ENCODE measurements around the gene RPL22.

RPL22 gene

GRCh38 chr1:6200188-6200809 lies 904 bp upstream of the RPL22 start:
- DNase-seq: no peak

DNA sequence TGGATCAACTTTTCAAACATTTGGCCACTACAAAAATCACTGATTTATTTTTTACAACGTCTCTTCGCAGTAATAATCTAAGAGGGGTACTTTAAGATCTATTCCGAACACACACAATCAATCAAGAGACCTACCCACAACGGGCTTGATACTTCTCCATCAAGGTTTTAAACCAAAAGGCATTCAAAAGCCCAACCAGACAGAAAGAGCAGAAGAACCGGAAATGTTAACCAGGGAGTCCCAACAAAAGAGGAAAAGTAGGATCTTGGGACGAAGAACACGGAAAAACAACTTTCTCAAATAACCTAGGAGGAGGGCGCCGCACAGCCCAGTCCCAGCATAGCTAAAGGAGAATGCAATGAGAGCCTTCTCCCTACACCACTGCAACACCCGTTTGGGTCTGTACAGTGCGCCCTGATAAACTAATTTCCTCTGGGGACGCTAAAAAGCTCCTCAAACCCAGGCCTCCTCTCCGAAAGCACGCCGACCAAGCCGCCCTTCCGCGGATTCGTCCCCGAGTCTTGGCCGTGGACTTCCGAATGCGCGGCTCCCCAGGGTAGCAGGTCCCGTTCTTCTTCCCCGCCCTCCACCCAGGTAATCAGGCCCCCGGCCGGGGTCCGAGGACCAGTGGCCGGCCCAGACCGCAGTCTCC lies 623 bp downstream of the RPL22 start:
- DNase-seq: no peak

DNA sequence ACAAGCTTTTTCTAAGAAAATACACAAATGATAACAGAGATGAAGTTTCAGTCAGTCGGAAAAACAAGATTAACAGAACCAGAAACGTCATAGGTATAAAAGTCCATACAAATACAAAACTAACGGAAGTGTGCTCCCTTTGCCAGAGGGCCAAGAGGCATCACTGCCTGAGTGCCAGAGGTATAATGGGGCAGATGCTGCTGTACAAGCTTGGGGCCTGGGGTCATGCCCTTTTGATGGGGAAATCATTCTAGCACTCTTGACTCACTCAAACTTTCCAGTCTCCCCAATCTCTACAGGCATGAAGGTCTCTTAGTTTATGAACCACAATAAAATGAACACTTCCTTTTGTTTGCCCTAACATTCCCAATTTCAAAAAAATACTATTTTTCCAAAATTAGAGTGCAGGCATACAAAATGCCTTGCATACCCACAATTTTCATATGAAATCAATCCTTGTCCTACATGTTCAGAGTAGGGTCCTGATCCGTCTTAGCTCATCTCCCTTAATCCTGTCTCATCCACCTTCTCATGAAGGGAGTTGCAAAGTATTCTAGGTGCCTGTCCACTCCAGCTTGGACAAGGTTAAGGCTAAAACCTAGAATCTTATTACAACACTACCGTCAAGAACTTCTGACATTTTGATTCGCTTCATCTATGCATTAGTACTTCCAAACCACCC lies 1.5 kb downstream of the RPL22 start:
- no peak for DNase-seq

DNA sequence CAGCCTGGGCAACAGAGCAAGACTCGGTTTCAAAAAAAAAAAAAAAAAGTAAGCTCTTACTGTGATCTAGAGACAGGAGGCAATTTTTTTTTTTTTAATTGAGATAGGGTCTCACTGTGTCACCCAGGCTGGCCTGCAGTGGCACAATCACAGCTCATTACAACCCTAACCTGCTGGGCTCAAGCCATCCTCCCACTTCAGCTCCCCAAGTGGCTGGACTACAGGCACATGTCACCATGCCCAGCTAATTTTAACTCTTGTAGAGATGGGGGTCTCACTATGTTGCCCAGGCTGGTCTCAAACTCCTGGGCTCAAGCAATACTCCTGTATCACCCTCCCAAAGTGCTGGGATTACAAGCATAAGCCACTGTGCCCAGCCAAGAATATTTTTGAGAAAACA lies 7.4 kb downstream of the RPL22 start:
- DNase-seq: no peak

GRCh38 chr1:6188466-6188865 lies 10.9 kb downstream of the RPL22 start:
- no peak for DNase-seq

- no peak for DNase-seq
These were observed 13.6 kb downstream of the RPL22 start for GRCh38 chr1:6185635-6186382.

GRCh38 chr1:6185151-6185550 lies 14.2 kb downstream of the RPL22 start:
- DNase-seq: no peak

- no peak for DNase-seq
These were observed 15.2 kb downstream of the RPL22 start for GRCh38 chr1:6184083-6184783.

DNA sequence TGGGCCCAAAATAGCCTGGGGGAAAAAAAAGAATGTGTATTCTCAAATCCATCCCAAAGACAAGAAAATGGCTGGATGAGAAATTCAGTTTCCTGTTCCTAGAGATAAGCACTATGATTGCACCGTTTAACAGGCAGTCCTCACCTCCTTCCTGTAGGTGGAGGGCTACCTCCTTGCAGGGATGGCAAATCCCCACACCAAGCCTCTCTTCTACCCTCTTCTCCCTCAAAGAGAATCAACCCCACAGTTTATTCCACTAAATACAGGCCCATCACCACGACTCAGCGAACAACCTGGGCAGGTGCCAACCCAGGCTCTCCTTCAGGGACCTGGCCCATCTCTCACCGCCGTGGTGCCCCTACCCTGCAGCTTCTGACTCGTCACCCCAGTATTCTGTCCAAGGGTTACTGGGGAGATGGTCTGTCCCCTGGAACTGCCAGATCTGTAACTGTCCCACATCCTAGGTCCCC lies 15.8 kb downstream of the RPL22 start:
- DNase-seq: no peak

DNA sequence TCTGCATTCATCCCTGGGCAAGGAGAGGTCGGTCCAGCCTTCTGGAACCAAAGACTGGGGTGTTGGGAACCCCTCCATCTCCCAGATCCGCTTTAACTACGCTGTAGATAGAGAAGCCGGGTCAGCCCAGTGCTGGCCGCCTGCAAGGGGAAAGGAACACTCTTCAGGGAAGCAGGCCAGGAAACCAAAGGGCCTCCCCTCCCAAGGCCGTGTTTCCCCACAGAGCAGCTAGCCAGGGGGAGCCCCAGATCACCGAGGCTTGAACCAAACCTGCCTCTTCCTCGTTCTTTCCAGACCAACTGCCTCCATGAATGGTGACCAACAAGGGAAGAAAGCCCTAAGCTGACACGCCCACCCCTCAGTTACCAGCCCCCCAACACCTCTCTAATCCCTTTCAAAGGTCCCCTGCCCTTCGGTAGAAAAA lies 18.0 kb downstream of the RPL22 start:
- DNase-seq: no peak

- DNase-seq: no peak
These were observed 18.6 kb downstream of the RPL22 start for GRCh38 chr1:6180707-6181311.

DNA sequence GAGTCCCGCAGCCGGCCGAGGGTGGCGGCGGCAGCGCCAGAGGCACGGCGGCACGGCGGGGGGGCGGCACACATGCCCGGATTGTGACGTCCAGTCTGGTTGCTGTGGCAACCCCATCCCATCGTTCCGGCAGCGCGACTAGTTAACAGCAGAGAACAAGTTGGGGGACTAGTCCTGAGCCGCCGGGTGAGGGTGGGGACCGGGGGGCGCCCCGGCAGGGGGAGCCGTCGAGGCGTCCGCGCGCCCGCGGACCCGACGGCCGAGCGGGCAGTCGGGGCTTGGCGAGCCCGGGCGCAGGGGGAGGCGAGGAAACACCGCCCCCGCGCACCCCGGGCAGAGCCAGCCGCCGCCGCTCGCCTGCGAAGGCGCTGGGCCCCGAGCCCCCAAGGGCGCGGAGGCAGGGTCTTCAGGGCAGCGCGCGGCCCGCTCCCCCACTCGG lies 19.1 kb downstream of the RPL22 start, which contains the start of gene CHD5:
TSS of gene CHD5 (minus strand) at position 54 of the 439 bp plus-strand sequence. CDS start 298 bp downstream, outside the sequence.
- no peak for DNase-seq

GRCh38 chr1:6179564-6180175 lies 19.7 kb downstream of the RPL22 start:
- no peak for DNase-seq

DNA sequence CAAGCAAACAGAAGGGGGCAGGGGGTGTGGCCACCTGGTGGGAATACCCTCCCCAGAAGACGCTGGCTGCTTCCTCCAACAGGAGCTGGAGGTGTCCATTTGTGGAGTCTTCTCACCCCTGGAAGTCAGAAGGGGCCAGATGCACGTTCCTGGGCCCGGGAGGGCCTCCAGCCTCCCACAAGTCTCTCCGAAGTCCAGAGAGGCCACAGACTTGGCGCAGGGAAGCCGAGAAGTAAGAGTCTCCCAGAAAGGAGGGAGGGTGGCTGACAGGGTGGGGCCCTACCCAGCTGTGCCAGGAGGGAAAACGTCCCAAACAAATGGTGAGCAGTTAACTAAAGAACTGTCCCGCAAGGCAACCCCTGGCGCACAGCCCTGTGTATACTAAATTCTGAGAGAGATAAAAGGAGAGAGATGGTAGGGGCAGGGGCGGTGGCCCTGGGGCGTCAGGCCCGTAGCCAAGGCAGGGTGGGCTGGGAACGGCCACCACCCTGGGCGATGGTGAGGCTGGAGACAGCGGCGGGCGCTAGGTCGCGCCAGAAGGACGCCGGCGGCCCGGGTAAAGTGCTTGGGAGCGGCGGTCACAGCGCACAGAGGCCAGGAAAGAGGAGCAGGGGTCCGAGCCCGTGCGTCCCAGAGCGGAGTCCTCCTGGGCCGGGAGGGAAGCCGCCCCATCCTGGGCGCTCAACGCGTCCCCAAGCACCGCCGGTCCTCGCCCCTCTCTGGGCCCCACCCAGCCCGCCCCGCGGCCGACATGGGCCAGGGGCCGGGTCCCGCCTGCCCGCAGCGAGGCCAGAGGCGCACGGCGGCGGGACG lies 20.4 kb downstream of the RPL22 start:
- no peak for DNase-seq

DNA sequence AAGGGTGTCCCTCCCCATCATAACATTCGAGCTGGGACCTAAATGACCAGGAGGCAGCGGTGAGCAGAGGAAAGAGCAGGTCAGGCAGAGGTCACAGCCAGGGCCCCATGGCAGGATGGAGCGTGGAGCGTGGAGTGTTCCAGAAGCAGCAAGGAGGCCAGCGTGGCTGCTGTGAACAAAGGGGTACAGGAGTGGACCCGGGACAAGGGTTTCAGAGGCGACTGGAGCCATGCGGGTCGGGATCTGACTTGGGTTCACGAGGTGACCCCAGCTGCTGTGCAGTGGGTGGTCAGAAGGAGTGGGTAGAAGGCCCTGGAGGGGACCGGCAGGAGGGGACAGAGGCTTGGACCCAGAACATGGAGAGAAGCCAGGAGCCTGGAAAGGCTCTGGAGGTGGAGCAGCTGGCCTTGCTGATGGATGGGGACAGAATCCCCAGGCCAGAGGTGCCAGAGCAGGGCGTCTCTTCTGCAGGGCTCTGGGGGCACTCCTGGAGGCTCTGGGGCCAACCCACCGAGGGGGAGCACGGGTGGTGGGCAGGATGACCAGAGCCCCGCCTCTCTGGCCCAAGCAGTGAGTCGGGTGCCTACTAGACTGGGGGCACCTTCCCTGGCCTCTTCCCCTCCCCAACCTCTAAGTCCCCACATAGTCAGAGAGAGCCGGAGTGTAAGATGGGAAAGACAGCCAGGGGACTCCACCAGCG lies 21.6 kb downstream of the RPL22 start:
- DNase-seq: no peak

DNA sequence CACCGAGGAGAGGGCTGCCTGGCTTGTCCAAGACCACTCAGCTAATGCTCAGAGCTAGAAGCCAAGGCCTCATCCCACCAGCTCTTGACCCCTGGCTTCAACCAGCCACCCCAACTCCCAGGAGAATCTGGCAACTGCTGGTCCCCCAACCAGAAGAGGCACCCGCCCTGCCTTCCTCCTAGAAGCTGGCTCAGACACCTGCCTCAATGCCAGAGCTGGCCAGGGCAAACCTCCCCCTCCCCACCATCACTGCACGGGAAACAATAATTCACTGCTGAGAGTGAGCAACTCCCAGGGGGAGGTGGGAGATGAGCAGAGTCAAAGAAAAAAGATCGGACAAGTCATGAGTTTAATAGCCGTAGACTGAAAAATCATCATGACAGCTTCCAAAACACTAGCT lies 22.6 kb downstream of the RPL22 start:
- no peak for DNase-seq

DNA sequence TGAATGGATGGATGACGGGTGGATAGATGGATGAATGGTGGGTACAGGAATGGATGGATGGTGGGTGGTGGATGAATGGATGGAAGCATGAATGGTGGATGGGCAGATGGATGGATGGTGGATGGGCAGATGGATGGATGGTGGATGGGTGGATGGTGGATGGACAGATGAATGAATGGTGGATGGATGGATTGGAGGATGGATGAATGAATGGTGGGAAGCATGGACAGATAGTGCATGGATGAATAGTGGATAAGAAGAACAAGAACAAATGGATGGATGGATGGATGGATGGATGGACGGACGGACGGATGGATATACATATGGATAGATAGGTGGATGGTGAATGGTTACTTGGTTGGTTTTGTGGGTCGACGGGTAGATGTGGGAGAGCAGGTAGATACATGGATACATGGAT lies 24.0 kb downstream of the RPL22 start:
- DNase-seq: no peak

DNA sequence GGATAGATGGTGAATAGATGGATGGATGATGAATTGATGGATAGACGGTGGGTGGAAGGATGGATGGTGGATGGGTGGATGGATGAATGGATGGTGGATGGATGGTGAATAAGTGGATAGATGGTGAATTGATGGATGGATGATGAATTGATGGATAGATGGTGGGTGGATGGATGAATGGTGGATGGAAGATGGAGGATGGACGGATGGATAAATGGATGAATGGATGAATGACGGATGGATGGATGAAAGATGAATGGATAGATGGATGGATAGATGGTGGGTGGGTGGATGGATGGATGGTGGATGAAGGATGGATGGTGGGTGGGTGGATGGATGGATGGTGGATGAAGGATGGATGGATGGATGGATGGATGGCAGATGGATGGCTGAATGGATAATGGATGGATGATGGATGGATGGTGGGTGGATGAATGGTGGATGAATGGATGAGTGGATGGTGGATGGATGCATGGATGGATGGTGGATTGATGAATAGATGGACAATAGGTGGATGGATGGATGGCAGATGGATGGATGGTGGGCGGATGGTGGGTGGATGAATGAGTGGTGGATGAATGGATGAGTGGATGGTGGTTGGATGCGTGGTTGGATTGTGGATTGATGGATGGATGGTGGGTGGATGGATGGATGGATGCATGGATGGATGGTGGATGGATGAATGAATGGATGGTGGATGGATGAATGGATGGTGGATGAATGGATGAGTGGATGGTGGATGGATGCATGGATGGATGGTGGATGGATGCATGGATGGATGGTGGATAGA lies 24.6 kb downstream of the RPL22 start:
- DNase-seq: no peak

GRCh38 chr1:6172549-6172948 lies 26.8 kb downstream of the RPL22 start:
- no peak for DNase-seq
